ENCODE measurements around the gene TRAPPC5. TPM values are rescaled to one million over a fixed set of nuclear protein-coding genes. Genes with fewer than 3 reads are reported as not detected.

The TRAPPC5 gene
- total and polyA plus RNA-seq, 2 experiments from 2014 or later = 78.3 to 252 TPM

GRCh38 chr19:7654401-7654800 lies 26.2 kb upstream of the TRAPPC5 start:
- ATAC-seq (no peak), DNase-seq (ENCODE audit: low spot score) (no peak)

More at GRCh38 chr19:7654401-7654800, 26.2 kb upstream of the TRAPPC5 start:
- H3K4me3 Mint-ChIP-seq = no peak overlapping the region
- Histone ChIP-seq H4K20me1 (replicated peaks; ENCODE audit: insufficient read depth) (no peaks in the 10 kb centered on the region), H3K79me2 (replicated peaks; ENCODE audit: insufficient read depth) (no peaks in the 10 kb centered on the region), H3K4me3 (no peak overlapping the region), H3K4me1 (ENCODE audit: insufficient read depth) (no peaks in the 10 kb centered on the region), H3F3A (replicated peaks; ENCODE audit: low read depth) (no peaks in the 10 kb centered on the region), H3K9me2 (ENCODE audit: insufficient read depth) (no peaks in the 10 kb centered on the region), H3K27ac (ENCODE audit: low read depth) (no peak overlapping the region), H3K36me3 (ENCODE audit: insufficient read depth) (no peaks in the 10 kb centered on the region), H3K4me2 (no peak overlapping the region), H3K27me3 (ENCODE audit: insufficient read depth) (peaks cover 27% of the 10 kb centered on the region), H2AFZ (no peak overlapping the region)
- H3K4me1 Mint-ChIP-seq = peaks cover 7% of the 10 kb centered on the region; the same call in 1 of the 3 replicates
- no peak overlapping the region for H3K27ac Mint-ChIP-seq
- H3K9me3 Mint-ChIP-seq = no peaks in the 10 kb centered on the region
- no peaks in the 10 kb centered on the region for H3K36me3 Mint-ChIP-seq (ENCODE audit: low read depth)
- H3K27me3 Mint-ChIP-seq (ENCODE audit: insufficient read depth, low read depth, poor library complexity) = peaks cover 29% of the 10 kb centered on the region
- TF ChIP-seq ZNF462 (CRISPR knock-in tag; IDR thresholded peaks at IDR 0.05) = no peak
- no peak for TF ChIP-seq CREB1 (CRISPR knock-in tag; IDR thresholded peaks at IDR 0.05; ENCODE audit: low read depth)
- TF ChIP-seq EZH2 (IDR thresholded peaks at IDR 0.05; ENCODE audit: low read depth, unreplicated experiment) = no peak
- TF ChIP-seq POLR2AphosphoS5 (IDR thresholded peaks at IDR 0.05; ENCODE audit: low read depth) = no peak
- TF ChIP-seq STAT1 (IDR thresholded peaks at IDR 0.05; ENCODE audit: unreplicated experiment) = no peak
- TF ChIP-seq ETS1 (IDR thresholded peaks at IDR 0.05) = no peak
- no peak for TF ChIP-seq EZH2phosphoT487 (IDR thresholded peaks at IDR 0.05; ENCODE audit: unreplicated experiment)
- TF ChIP-seq JUNB (IDR thresholded peaks at IDR 0.05; ENCODE audit: unreplicated experiment) = no peak
- no peak for TF ChIP-seq CTCF (conservative IDR thresholded peaks at IDR 0.05; ENCODE audit: low read depth in 2 of 2)
